DMS114 treated with DMSO at 0.1 percent for 48 hours (cell line): Measurements from ENCODE around the gene FYN.

Experiments used
- DNase-seq: peaks from one replicate; lab custom pipeline; 2025; ENCODE audit not compliant: unreplicated experiment; lab: John Stamatoyannopoulos, UW

The FYN gene

GRCh38 chr6:111732390-111732789 is 140.9 kb downstream of the FYN start:
- DNase-seq = no peak

DNA sequence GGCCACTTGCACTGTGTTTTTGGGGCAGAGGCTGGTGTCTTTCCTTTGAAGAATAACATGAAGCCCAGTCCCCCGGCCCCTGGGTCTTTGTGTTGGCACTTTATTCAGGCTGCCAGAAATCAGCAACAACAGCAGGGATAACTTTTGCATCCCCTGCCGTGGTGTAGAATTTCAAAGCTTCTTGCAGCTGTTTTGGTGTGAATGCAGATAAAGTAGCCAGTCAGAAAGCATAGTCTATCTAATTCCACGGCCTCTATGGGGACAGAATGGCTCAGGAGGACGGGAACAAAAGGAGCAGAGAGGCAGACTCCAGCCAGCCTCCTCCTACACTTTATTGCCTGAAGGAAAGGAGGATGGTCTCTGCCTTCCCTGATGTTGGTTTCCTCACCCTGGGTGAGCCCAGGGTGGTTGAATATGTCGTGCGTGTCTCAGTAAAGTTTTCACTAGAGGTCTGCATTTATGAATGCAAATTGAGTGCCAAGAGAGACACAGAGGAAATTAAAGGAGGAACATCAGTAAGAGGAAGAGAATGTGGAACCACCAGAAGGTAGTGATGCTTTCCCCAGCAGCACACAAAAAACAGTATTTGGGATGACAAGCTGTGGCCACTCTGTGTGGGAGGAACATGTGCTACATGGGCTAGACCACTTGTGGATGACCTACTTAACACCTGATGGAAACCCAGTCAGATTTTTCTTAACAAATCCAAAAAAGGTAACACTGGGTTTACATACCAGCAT is 141.6 kb downstream of the FYN start:
- DNase-seq = no peak

DNA sequence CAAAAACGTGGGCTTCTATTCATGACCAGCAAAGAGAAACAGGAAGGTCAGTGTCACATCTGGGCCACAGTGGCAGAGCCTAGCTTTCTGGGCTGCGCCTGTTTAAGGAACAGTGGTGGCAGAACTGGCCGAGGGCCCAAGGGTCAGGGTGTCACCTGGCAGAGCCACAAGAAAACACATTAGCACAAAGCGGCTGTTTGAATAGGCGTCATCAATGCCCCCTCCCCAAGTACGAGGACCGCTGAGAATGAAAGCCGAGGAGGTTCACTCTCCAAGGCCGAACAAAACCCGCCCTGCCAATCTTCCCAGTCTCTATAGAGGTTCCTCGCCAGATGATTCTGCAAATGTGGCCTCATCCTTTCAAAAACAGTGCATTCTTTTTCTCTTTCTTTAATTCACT is 142.4 kb downstream of the FYN start:
- no peak for DNase-seq

DNA sequence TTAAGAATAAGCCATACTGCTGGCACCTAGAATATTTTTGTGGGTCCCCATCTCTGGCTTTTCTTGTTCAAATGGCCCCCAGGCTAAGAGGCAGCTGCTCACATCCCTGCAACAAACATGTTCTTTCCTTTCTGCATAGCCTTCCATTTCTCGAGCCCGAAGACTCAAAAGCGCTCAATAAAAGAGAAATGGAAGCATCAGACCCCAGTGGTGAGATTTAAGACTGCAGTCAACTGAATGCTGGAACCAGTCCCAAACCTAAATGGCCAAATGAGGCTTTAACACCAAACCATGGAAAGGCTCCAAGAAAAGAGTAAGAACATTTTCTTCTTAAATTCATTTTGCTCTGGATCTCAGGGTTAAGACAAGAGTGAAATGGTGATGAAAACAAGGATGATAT is 145.4 kb downstream of the FYN start:
- no peak for DNase-seq

DNA sequence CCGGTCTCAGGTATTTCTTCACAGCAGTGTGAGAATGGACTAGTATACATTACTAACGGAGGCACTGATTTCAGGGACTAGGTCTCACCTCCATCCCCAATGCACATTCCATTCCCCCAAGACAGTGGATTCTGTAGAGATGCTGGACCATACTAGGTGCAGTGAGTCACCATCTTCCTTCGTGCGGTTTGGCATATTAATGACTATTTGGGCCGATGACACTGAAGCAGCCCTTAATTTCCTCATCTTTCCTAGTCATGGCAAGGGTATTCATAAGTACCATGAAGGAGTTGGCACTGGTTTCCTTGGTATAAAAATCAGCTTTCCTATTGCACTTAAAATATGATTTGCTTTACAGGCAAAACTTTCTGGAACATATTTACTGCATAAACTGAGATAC is 146.2 kb downstream of the FYN start:
- no peak for DNase-seq

DNA sequence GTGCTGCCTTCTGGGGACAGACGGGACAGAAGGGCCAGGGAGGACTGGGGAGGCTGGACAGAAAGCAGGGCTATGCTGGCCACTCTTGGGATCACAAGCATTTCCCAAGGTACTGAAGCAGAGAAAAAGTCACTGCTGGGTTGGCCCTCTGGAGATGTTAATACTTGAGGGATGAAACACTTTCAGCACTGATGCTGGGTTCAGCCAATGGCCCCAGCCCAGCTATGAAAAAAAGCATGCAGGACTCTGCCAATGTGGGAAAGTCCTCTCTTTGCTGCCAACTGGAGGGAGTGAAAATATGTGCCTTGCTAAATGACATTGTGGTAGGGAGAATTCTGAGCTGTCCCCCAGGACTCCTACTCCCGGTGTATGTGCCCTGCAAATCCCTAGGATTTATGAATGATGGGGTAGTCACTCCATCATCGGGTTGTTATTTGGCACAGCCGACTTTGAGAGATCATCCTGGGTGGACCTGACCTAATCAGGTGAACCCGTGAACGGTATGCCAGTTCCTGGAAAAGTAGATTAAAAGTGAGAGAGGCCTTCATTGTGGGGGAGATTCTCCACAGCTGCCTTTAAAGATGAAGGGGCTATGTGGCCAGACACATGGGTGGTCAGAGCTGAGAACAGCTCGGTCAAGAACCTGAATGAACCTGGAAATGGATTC is 147.7 kb downstream of the FYN start:
- no peak for DNase-seq

- no peak for DNase-seq
These were observed 148.7 kb downstream of the FYN start for GRCh38 chr6:111724505-111724904.

- DNase-seq = no peak
These were observed 149.2 kb downstream of the FYN start for GRCh38 chr6:111724039-111724438.

DNA sequence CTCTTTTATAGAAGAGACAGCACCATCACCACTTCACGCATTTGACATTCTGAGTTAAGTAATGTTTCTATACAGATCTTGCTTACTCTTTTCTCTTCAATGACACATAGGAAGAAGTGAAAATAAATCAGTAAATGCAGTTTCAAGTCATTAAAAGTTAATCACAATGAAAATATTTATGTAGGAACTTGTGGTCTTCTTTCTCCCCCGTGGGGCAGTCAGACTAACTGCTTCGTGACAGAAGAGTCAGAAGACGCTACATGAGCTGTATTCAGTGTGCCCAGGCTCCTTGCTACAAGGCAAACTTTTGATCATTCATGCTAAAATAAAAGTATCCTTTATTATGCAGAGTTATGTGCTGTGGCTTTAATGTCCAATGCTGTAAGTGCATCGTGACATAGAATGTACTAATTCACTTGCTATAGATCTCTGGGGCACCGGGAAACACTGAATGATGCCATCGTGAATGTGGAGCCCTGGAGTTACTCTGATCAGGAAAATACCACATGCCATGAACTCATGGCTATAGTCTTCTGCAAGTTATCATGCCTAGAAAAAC is 149.8 kb downstream of the FYN start:
- no peak for DNase-seq

DNA sequence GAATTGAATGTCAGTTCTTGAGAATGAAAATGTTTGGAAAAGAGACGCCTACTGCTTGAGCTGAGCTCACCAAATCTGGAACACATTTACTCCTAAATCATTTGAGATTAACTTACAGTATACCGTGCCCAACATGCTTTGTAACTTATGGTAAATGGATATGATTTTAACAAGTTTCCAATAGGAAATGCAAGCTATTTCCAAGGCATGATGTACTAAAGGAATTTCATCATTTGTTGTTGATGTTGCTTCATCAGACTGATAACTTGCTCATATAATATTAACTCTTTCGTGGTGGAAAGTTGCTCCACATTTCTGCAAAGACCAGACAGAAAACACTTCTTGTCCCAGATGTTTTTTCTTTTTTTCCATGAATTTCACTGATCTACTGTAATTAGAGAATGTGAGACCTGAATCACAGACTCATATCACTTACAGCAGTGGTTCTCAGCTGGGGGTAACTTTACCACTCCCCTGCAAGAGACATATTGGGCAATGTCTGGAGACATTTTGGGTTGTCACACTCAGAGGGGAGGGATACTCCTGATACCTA is 151.0 kb downstream of the FYN start:
- no peak for DNase-seq

DNA sequence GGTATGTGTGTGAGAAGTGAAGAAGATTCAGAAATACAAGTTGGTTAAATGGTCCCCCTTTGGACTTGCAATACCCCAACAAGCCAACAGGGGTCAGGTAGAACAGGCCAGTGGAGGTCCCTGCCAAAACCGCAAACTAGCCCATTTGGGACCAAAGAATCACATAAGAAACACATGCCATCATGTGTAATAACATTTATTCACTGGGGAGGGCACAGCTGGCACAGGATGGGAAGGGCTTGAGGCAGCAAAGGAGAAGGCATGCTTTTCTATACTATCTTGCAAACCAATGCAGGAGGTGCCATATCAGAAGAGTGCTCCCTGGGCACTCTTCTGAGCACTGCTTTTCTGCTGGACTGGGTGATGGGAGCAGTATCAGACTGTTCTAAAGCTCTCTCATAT is 151.5 kb downstream of the FYN start:
- DNase-seq = no peak

DNA sequence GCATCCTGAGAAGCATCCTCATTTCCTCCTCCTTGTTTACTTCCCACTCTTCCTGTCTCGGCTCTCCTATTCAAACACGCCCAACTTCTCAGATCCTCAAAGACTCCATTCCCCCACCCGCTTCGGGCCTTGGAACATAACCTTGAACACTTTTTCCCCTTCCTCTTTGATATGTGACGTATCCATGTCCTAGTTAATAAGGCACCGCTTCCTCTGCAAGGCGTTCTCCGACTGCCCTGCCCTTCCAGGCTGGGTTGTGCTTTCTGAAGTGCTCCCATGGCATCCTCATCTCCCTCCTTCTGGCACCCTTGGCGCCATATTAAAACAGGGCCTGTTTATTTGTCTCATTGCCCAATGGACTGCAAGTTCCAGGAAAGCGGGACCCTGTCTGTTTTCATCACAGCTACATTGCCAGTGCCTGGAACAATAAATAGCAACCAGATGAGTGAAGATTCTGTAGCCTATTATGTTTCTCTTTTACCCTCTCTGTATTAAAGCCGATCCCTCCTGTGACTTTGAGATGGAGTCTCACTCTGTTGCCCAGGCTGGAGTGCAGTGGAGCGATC is 152.2 kb downstream of the FYN start:
- no peak for DNase-seq

DNA sequence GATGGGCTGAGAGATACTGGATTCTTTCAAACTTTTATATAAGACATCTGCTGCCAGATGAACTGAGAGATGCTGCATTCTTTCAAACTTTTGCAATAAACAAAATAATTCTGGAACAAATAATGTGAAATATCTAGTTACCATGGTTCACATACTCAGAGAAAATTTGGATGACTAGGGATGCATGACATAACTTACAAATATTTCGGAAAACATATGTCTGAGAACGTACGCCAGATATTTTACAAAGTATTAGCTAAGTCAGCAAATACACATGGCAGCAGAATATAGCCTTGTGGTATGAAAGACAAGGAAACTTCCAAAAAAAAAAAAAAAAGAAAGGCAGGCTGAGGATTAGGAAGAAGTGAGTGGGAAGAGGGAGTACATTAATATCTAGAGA is 154.3 kb downstream of the FYN start:
- DNase-seq = no peak

GRCh38 chr6:111718326-111718725 is 154.9 kb downstream of the FYN start:
- DNase-seq = no peak

GRCh38 chr6:111717621-111718020 is 155.6 kb downstream of the FYN start:
- DNase-seq = no peak

GRCh38 chr6:111716325-111716724 is 156.9 kb downstream of the FYN start:
- DNase-seq = no peak

- no peak for DNase-seq
These were observed 157.9 kb downstream of the FYN start for GRCh38 chr6:111715321-111715720.

DNA sequence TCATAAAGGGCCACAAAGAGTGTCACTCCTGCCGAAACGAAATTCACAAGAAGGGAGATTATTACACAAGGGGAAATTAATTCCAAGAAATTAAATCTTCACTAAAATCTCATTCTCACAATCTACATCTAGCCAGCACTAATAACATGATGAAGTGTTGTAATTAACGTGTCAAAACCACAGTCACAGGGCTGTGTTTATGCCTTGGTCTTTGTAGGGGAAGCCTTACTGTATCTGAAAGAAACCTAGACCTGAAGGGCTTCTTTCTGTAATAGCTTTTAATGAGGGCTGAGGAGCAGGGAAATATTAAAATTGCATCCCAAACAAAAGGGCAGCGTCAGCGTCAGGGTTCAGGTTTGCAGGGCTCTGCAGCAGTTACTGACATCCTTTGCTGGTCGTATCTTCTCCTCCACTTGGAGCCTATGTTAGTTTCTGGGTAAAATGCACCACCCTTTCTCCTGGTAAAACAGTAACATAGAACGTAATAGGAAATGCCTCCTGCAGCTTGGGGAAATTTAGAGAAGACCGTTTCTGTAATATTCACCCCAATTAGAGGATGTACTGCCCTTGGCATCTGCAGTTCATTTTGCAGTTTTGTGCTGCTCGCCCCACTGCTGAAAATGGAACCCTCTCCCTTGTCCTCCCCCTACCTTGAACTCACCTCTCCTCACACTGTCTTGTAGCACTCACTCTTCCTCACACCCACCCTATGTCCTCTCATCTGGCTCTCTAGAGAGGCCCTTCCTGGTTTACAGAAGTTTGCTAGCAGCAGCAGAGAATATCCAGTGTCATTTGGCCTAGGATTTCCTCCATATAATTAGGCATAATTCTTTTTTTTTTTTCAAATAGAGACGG is 158.6 kb downstream of the FYN start:
- DNase-seq = no peak

DNA sequence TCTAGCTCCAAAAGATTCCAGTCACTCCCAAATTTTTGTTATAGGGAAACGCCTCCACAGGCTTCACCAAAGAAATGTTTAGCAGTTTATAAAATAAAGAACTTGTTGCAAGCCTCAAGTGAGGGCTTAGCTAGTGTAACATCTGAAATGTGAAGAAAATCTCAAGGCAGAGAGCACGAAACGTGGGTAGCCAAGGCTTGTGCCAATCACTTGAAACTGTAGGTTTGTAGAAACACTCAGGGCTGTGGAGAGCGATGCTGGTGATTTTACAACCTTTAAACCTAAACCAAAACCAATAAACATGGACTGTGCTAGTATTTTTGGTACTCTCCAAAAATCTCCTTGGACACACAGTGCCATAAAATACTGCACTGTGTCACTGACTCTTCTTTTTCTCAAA is 159.4 kb downstream of the FYN start:
- no peak for DNase-seq

- no peak for DNase-seq
These were observed 160.0 kb downstream of the FYN start for GRCh38 chr6:111713236-111713635.
